ENCODE results near the gene SLC1A2. TPM values are rescaled to one million over a fixed set of nuclear protein-coding genes. Genes with fewer than 3 reads are reported as not detected.

The SLC1A2 gene
- total RNA-seq, 4 donors from 2014 or later, result 0.27 to 0.80 (median 0.79) TPM; not detected in 1

- Histone ChIP-seq H3K4me3 (no peak overlapping the region), H3K4me1 (peaks cover 5 to 25% (median 13%) of the 10 kb centered on the region in 4 donors), H3K27me3 (no peaks in the 10 kb centered on the region), H3K36me3 (no peaks in the 10 kb centered on the region), H3K27ac (no peak overlapping the region), H3K9me3 (no peaks in the 10 kb centered on the region)
- in situ Hi-C loops (cut with MboI; ENCODE audit: low pct_ligation_motif_present in 1 of 4, low pct_unique_long_range_greater_than_20kb in 1 of 4, low sequenced_read_pairs in 3 of 4) (loop anchor here in 3 of 4 donors (5.0 to 25.0 kb wide), 4 partner anchors 398 to 806 kb away; no protein-coding TSS in a partner anchor), intact Hi-C loops (cut with DNase I; ENCODE audit: low total_unique reads) (loop anchor here (5.0 to 10.0 kb wide), 2 partner anchors 471 to 808 kb away; no protein-coding TSS in a partner anchor)
- DNase-seq, result no peak
- WGBS, 2 donors (ENCODE audit: low coverage in 1 of 2), result 61% methylated on average over 4 of the region's 4 CpGs; no CpG with 5 or more reads in 1 of the 2 donors
- TF ChIP-seq POLR2AphosphoS5 (IDR thresholded peaks at IDR 0.05) (no peak), EP300 (IDR thresholded peaks at IDR 0.05; ENCODE audit: low read depth) (no peak), CTCF (IDR thresholded peaks at IDR 0.05) (no peak)
Observed at GRCh38 chr11:35393098-35393497, 26.3 kb downstream of the SLC1A2 start.

- Histone ChIP-seq H3K9me3 (no peaks in the 10 kb centered on the region), H3K36me3 (no peaks in the 10 kb centered on the region), H3K27me3 (no peaks in the 10 kb centered on the region), H3K4me1 (peaks cover 5 to 25% (median 13%) of the 10 kb centered on the region in 4 donors), H3K27ac (no peak overlapping the region), H3K4me3 (peak overlapping the region in 1 of 4 donors; percentile 24)
- DNase-seq, result peak; percentile 81
- intact Hi-C loops (cut with DNase I; ENCODE audit: low total_unique reads) (loop anchor here (5.0 to 10.0 kb wide), 2 partner anchors 470 to 807 kb away; no protein-coding TSS in a partner anchor), in situ Hi-C loops (cut with MboI; ENCODE audit: low pct_ligation_motif_present in 1 of 4, low pct_unique_long_range_greater_than_20kb in 1 of 4, low sequenced_read_pairs in 3 of 4) (loop anchor here in 3 of 4 donors (5.0 to 25.0 kb wide), 4 partner anchors 397 to 805 kb away; no protein-coding TSS in a partner anchor)
- 15 to 18% methylated on average over 8 to 13 of the region's 13 CpGs for WGBS, 2 donors (ENCODE audit: low coverage in 1 of 2)
- TF ChIP-seq POLR2AphosphoS5 (IDR thresholded peaks at IDR 0.05) (no peak), CTCF (IDR thresholded peaks at IDR 0.05) (peak; percentile 82 to 86 (median 84)), EP300 (IDR thresholded peaks at IDR 0.05; ENCODE audit: low read depth) (no peak)
Observed at GRCh38 chr11:35391922-35392688, 27.3 kb downstream of the SLC1A2 start.

GRCh38 chr11:35390737-35391682 lies 28.3 kb downstream of the SLC1A2 start:
- intact Hi-C loops (cut with DNase I; ENCODE audit: low total_unique reads), result loop anchor here (5.0 to 10.0 kb wide), 2 partner anchors 469 to 806 kb away; no protein-coding TSS in a partner anchor
- Histone ChIP-seq H3K9me3 (no peaks in the 10 kb centered on the region), H3K4me3 (no peak overlapping the region), H3K4me1 (peaks cover 5 to 25% (median 13%) of the 10 kb centered on the region in 4 donors), H3K36me3 (no peaks in the 10 kb centered on the region), H3K27ac (no peak overlapping the region), H3K27me3 (no peaks in the 10 kb centered on the region)
- no peak for TF ChIP-seq EP300 (IDR thresholded peaks at IDR 0.05; ENCODE audit: low read depth)
- no peak for TF ChIP-seq CTCF (IDR thresholded peaks at IDR 0.05)
- TF ChIP-seq POLR2AphosphoS5 (IDR thresholded peaks at IDR 0.05), result no peak
- TF ChIP-seq POLR2A (IDR thresholded peaks at IDR 0.05), result no peak
- DNase-seq, result peak; percentile 19
- 45 to 51% methylated on average over 7 to 13 of the region's 13 CpGs for WGBS, 2 donors (ENCODE audit: low coverage in 1 of 2)
- in situ Hi-C loops (cut with MboI; ENCODE audit: low pct_ligation_motif_present in 1 of 4, low pct_unique_long_range_greater_than_20kb in 1 of 4, low sequenced_read_pairs in 3 of 4), result loop anchor here in 3 of 4 donors (5.0 to 25.0 kb wide), 4 partner anchors 396 to 804 kb away; no protein-coding TSS in a partner anchor
